H1 (cell line): Measurements from ENCODE around the gene MAP2K5. TPM values are rescaled to one million over a fixed set of nuclear protein-coding genes. Genes with fewer than 3 reads are reported as not detected.

Source experiments
- ATF3 ChIP-seq: IDR thresholded peaks from 2 replicates; pipeline ENCODE4 v1.6.1; 2011; ENCODE audit warnings: low read depth, mild to moderate bottlenecking, low read length; ENCODE audit not compliant: insufficient read depth
- CBX8 ChIP-seq: fragments of 300-800, 300-1000 bp; sonication (generic); IDR thresholded peaks from 2 replicates; pipeline ENCODE4 v1.7.1; 2016; ENCODE audit warnings: low read depth, low read length, borderline replicate concordance
- CHD7 ChIP-seq: fragments of 300-600 bp; sonication (generic); IDR thresholded peaks from 2 replicates; pipeline ENCODE4 v1.7.1; 2012; ENCODE audit warnings: low read length, moderate library complexity, mild to moderate bottlenecking, inconsistent platforms; ENCODE audit not compliant: insufficient replicate concordance
- EGR1 ChIP-seq: IDR thresholded peaks from 2 replicates; pipeline ENCODE4 v1.6.1; 2011; ENCODE audit warnings: low read depth, low read length, borderline replicate concordance
- GTF2F1 ChIP-seq: IDR thresholded peaks from 2 replicates; pipeline ENCODE4 v1.6.1; 2012; ENCODE audit warnings: low read depth, low read length, improper control_type of control experiment, borderline replicate concordance
- JUND ChIP-seq: IDR thresholded peaks from 2 replicates; pipeline ENCODE4 v1.6.1; 2011; ENCODE audit warnings: mild to moderate bottlenecking, improper control_type of control experiment, low read length
- NRF1 ChIP-seq: IDR thresholded peaks from 2 replicates; pipeline ENCODE4 v1.6.1; 2011; ENCODE audit warnings: mild to moderate bottlenecking, low read depth, low read length, improper control_type of control experiment
- SIN3A ChIP-seq, 2 experiments: IDR thresholded peaks in 1 of 2; conservative IDR thresholded peaks in 1 of 2; 2 replicates each; pipeline ENCODE4 v1.6.1; 2011 to 2012; ENCODE audit warnings: low read length in 2 of 2, improper control_type of control experiment in 1 of 2, low read depth in 1 of 2, mild to moderate bottlenecking in 1 of 2
- SP1 ChIP-seq: IDR thresholded peaks from 2 replicates; pipeline ENCODE4 v1.6.1; 2011; ENCODE audit warnings: low read depth, low read length
- SP2 ChIP-seq: IDR thresholded peaks from 2 replicates; pipeline ENCODE4 v1.6.1; 2012; ENCODE audit warnings: mild to moderate bottlenecking, low read length, inconsistent platforms
- SUZ12 ChIP-seq: fragments of 200-600 bp; sonication (generic); IDR thresholded peaks from 2 replicates; pipeline ENCODE4 v1.6.1; 2012; ENCODE audit warnings: mild to moderate bottlenecking, inconsistent platforms, low read length, moderate library complexity, mixed read lengths
- TBP ChIP-seq: IDR thresholded peaks from 2 replicates; pipeline ENCODE4 v1.6.1; 2011; ENCODE audit warnings: low read depth, low read length, improper control_type of control experiment
- polyA plus RNA-seq, 7 experiments: library from polyadenylated mRNA; depleted of rRNA in 3 of 7; stranded (reverse) in 5 of 7; unstranded in 2 of 7; fragments of >200 nt in 5 of 7; fragments of 200-250 nt in 2 of 7; gene quantifications; 1 replicate in 5 of 7; 2 replicates in 1 of 7; 4 replicates in 1 of 7; pipeline versions ENCODE4 v1.2.1 to v1.2.3, GENCODE V29; 2011 to 2013; ENCODE audit warnings: missing spikeins in 2 of 7, mixed read lengths in 2 of 7
- total RNA-seq: library from RNA; stranded (reverse); fragmentation: NEBNext Ultra II Directional; extraction: Animal tissue kit (Norgen Biotek cat#: 25700); gene quantifications from 2 replicates; pipeline ENCODE4 v1.2.1, GENCODE V29; 2021

Gene MAP2K5
- total and polyA plus RNA-seq, 2 of the 8 experiments (the other 6 are each of a cell fraction or from before 2014, with no cell fraction given) = 4.4 to 15.8 TPM

- TF ChIP-seq CHD7 (no peak), SIN3A (conservative IDR thresholded peaks at IDR 0.05 in 1 of 2, IDR thresholded peaks at IDR 0.05 in 1 of 2; ENCODE audit: low read depth in 1 of 2, low read length in 2 of 2) (no peak), GTF2F1 (no peak), SUZ12 (no peak), ATF3 (no peak), JUND (no peak), SP2 (no peak), SP1 (no peak), EGR1 (no peak), CBX8 (no peak), NRF1 (no peak), TBP (no peak)
Measured at GRCh38 chr15:67674983-67675382, 132.5 kb downstream of the MAP2K5 start (continued).
